Measurements from ENCODE around the gene AGPAT3. TPM values are rescaled to one million over a fixed set of nuclear protein-coding genes. Genes with fewer than 3 reads are reported as not detected.

Gene AGPAT3
- total RNA-seq, 6 donors from 2014 or later: 55.0 to 102 (median 70.0) TPM

GRCh38 chr21:43966946-43967512 lies 102.0 kb downstream of the AGPAT3 start:
- peak in 1 of 2 donors; percentile 62 for DNase-seq
- Histone ChIP-seq H3K36me3 (peaks cover 9 to 77% (median 48%) of the 10 kb centered on the region in 4 donors), H3K27me3 (no peaks in the 10 kb centered on the region), H3K4me1 (peaks cover 0 to 3% (median 0%) of the 10 kb centered on the region in 4 donors), H3K27ac (no peak overlapping the region), H3K9me3 (no peaks in the 10 kb centered on the region), H3K4me3 (no peak overlapping the region)
- 92 to 93% methylated on average over 6 to 18 of the region's 18 CpGs for WGBS, 2 donors
- TF ChIP-seq POLR2AphosphoS5 (IDR thresholded peaks at IDR 0.05) (no peak), CTCF (IDR thresholded peaks at IDR 0.05) (no peak), POLR2A (IDR thresholded peaks at IDR 0.05) (no peak), EP300 (IDR thresholded peaks at IDR 0.05) (no peak)
- no peak for ATAC-seq (ENCODE audit: low FRiP score in 2 of 2)

GRCh38 chr21:43967981-43968380 lies 103.0 kb downstream of the AGPAT3 start:
- no peak for TF ChIP-seq POLR2AphosphoS5 (IDR thresholded peaks at IDR 0.05)
- no peak for TF ChIP-seq POLR2A (IDR thresholded peaks at IDR 0.05)
- TF ChIP-seq CTCF (IDR thresholded peaks at IDR 0.05): no peak
- no peak for TF ChIP-seq EP300 (IDR thresholded peaks at IDR 0.05)
- H3K27ac ChIP-seq: no peak overlapping the region
- no peaks in the 10 kb centered on the region for H3K27me3 ChIP-seq
- peaks cover 0 to 12% (median 4%) of the 10 kb centered on the region in 4 donors for H3K4me1 ChIP-seq
- ATAC-seq (ENCODE audit: low FRiP score in 2 of 2) (no peak), DNase-seq (peak in 1 of 2 donors; percentile 51)
- peaks cover 9 to 75% (median 55%) of the 10 kb centered on the region in 4 donors for H3K36me3 ChIP-seq
- 85 to 87% methylated on average over 5 to 6 of the region's 15 CpGs for WGBS, 2 donors
- no peaks in the 10 kb centered on the region for H3K9me3 ChIP-seq
- no peak overlapping the region for H3K4me3 ChIP-seq

DNA sequence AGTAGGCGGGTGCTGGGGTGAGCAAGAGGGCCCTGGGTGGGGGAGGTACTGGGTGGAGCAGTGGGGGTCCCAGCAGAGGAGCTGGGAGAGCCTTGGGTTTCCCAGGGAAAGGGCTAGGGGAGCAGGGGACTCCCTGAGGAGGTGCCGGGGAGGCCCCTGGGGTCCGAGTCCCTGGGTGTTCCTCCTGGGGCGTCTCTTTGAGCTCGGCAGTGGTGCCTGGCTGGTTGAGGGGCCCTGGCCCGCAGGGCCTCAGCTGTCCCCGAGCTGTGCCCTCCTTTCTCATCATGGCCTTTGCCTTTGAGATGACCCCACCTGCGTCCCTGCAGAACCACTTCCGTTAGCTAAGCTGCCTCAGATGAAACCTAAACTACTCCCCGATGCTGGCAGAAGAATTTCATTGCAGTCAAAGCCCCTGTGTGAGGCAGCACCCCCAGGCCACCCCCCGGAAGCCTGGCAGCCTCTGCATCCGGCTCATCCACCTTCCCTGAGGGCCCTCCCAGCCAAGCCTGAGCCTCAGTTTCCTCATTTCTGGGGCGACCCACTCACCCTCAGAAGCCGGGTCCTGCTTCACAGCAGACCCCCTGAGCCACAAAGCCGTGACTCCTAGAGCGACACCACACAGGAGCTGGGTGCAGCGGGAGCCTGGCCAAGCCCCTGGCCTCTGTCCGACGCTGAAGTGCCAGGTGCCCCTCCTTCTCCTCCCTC lies 103.5 kb downstream of the AGPAT3 start:
- peaks cover 3 to 18% (median 10%) of the 10 kb centered on the region in 4 donors for H3K4me1 ChIP-seq
- no peak for TF ChIP-seq POLR2A (IDR thresholded peaks at IDR 0.05)
- no peak for TF ChIP-seq EP300 (IDR thresholded peaks at IDR 0.05)
- no peak for TF ChIP-seq CTCF (IDR thresholded peaks at IDR 0.05)
- TF ChIP-seq POLR2AphosphoS5 (IDR thresholded peaks at IDR 0.05): no peak
- no peaks in the 10 kb centered on the region for H3K9me3 ChIP-seq
- H3K36me3 ChIP-seq: peaks cover 9 to 79% (median 55%) of the 10 kb centered on the region in 4 donors
- WGBS, 2 donors: 94% methylated on average over 9 to 19 of the region's 19 CpGs
- H3K27ac ChIP-seq: no peak overlapping the region
- DNase-seq: peak in 1 of 2 donors; percentile 44
- H3K4me3 ChIP-seq: no peak overlapping the region
- no peak for ATAC-seq (ENCODE audit: low FRiP score in 2 of 2)
- H3K27me3 ChIP-seq: no peaks in the 10 kb centered on the region

DNA sequence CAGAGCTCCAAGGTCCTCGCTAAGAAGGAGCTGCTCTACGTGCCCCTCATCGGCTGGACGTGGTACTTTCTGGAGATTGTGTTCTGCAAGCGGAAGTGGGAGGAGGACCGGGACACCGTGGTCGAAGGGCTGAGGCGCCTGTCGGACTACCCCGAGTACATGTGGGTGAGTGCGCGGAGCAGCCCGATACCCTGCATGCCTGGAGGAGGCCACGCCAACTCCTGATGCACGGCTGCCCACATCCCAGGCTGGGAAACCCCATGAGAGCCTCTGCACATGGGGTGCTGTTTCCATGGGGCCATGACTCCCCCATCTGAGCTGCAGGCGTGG lies 104.1 kb downstream of the AGPAT3 start:
- 90 to 92% methylated on average over 17 of the region's 17 CpGs for whole genome bisulfite sequencing, 2 donors
- no peak overlapping the region for H3K4me3 ChIP-seq
- H3K36me3 ChIP-seq: peaks cover 9 to 83% (median 55%) of the 10 kb centered on the region in 4 donors
- peaks cover 3 to 20% (median 11%) of the 10 kb centered on the region in 4 donors for H3K4me1 ChIP-seq
- H3K9me3 ChIP-seq: no peaks in the 10 kb centered on the region
- TF ChIP-seq CTCF (IDR thresholded peaks at IDR 0.05): no peak
- TF ChIP-seq POLR2AphosphoS5 (IDR thresholded peaks at IDR 0.05): no peak
- TF ChIP-seq EP300 (IDR thresholded peaks at IDR 0.05): no peak
- no peak for TF ChIP-seq POLR2A (IDR thresholded peaks at IDR 0.05)
- no peaks in the 10 kb centered on the region for H3K27me3 ChIP-seq
- DNase-seq (peak in 1 of 2 donors; percentile 72), ATAC-seq (ENCODE audit: low FRiP score in 2 of 2) (no peak)
- H3K27ac ChIP-seq: no peak overlapping the region

Data from upper lobe of left lung (tissue), 6 donors.